ENCODE data around the gene REPIN1.

GRCh38 chr7:150346922-150347321 lies 21.7 kb upstream of the REPIN1 start:
- no peak for TF ChIP-seq CTCF (IDR thresholded peaks at IDR 0.05)
- TF ChIP-seq POLR2AphosphoS5 (IDR thresholded peaks at IDR 0.05) = no peak
- no peak for TF ChIP-seq POLR2A (IDR thresholded peaks at IDR 0.05; ENCODE audit: low read depth)
- TF ChIP-seq EP300 (IDR thresholded peaks at IDR 0.05) = no peak
